ENCODE measurements around the gene SF3B4.

The SF3B4 gene

GRCh38 chr1:149933208-149933607, 5.6 kb upstream of the SF3B4 start:
- peaks cover 17% of the 10 kb centered on the region for H3K4me1 ChIP-seq (ENCODE audit: control insufficient read depth, low read length)
- no peaks in the 10 kb centered on the region for H4K20me1 ChIP-seq (ENCODE audit: control insufficient read depth, insufficient read depth, low read depth, low read length)
- no peaks in the 10 kb centered on the region for H3K9me3 ChIP-seq (ENCODE audit: control insufficient read depth, insufficient read depth, low read length)
- no peak overlapping the region for H3K27ac ChIP-seq (ENCODE audit: low read depth, low read length)
- no peak overlapping the region for H3K4me3 ChIP-seq (ENCODE audit: low read length)
- no peaks in the 10 kb centered on the region for H3F3A ChIP-seq (ENCODE audit: control insufficient read depth, insufficient read depth)
- no peaks in the 10 kb centered on the region for H3K9me2 ChIP-seq (replicated peaks; ENCODE audit: control insufficient read depth, low read length)
- no peaks in the 10 kb centered on the region for H3K79me2 ChIP-seq (ENCODE audit: control insufficient read depth, low read length)
- no peaks in the 10 kb centered on the region for H3K36me3 ChIP-seq (ENCODE audit: control insufficient read depth, low read length)
- H3K27me3 ChIP-seq (ENCODE audit: control insufficient read depth, low read length): peaks cover 2% of the 10 kb centered on the region; the same call in 1 of the 2 replicates
- TF ChIP-seq CTCF (IDR thresholded peaks at IDR 0.05; ENCODE audit: low read depth, low read length, poor library complexity, severe bottlenecking): no peak
- TF ChIP-seq EZH2phosphoT487 (IDR thresholded peaks at IDR 0.05; ENCODE audit: borderline replicate concordance, low read length): no peak
- no peak overlapping the region for H3K4me2 ChIP-seq (ENCODE audit: low read length)

- no peak overlapping the region for H3K4me3 ChIP-seq (ENCODE audit: low read length)
- H3K4me1 ChIP-seq (ENCODE audit: control insufficient read depth, low read length): peaks cover 19% of the 10 kb centered on the region
- peaks cover 2% of the 10 kb centered on the region for H3K79me2 ChIP-seq (ENCODE audit: control insufficient read depth, low read length)
- H4K20me1 ChIP-seq (ENCODE audit: control insufficient read depth, insufficient read depth, low read depth, low read length): no peaks in the 10 kb centered on the region
- H3K36me3 ChIP-seq (ENCODE audit: control insufficient read depth, low read length): peaks cover under 1% of the 10 kb centered on the region; the same call in 1 of the 2 replicates
- peaks cover 2% of the 10 kb centered on the region; the same call in 1 of the 2 replicates for H3K27me3 ChIP-seq (ENCODE audit: control insufficient read depth, low read length)
- H3K9me3 ChIP-seq (ENCODE audit: control insufficient read depth, insufficient read depth, low read length): no peaks in the 10 kb centered on the region
- TF ChIP-seq CTCF (IDR thresholded peaks at IDR 0.05; ENCODE audit: low read depth, low read length, poor library complexity, severe bottlenecking) (no peak), EZH2phosphoT487 (IDR thresholded peaks at IDR 0.05; ENCODE audit: borderline replicate concordance, low read length) (no peak)
- no peak overlapping the region for H3K27ac ChIP-seq (ENCODE audit: low read depth, low read length)
- no peaks in the 10 kb centered on the region for H3F3A ChIP-seq (ENCODE audit: control insufficient read depth, insufficient read depth)
- H3K4me2 ChIP-seq (ENCODE audit: low read length): no peak overlapping the region
- no peaks in the 10 kb centered on the region for H3K9me2 ChIP-seq (replicated peaks; ENCODE audit: control insufficient read depth, low read length)
Measured at GRCh38 chr1:149932474-149932873, 4.9 kb upstream of the SF3B4 start.

GRCh38 chr1:149931212-149931790, 3.7 kb upstream of the SF3B4 start:
- Histone ChIP-seq H3K4me1 (ENCODE audit: control insufficient read depth, low read length) (peaks cover 18% of the 10 kb centered on the region), H3K4me2 (ENCODE audit: low read length) (no peak overlapping the region), H3K9me2 (replicated peaks; ENCODE audit: control insufficient read depth, low read length) (no peaks in the 10 kb centered on the region), H3F3A (ENCODE audit: control insufficient read depth, insufficient read depth) (no peaks in the 10 kb centered on the region), H3K27me3 (ENCODE audit: control insufficient read depth, low read length) (peaks cover 2% of the 10 kb centered on the region; the same call in 1 of the 2 replicates), H3K9me3 (ENCODE audit: control insufficient read depth, insufficient read depth, low read length) (no peaks in the 10 kb centered on the region), H3K4me3 (ENCODE audit: low read length) (no peak overlapping the region), H4K20me1 (ENCODE audit: control insufficient read depth, insufficient read depth, low read depth, low read length) (peaks cover 8% of the 10 kb centered on the region; the same call in 1 of the 2 replicates), H3K27ac (ENCODE audit: low read depth, low read length) (no peak overlapping the region), H3K36me3 (ENCODE audit: control insufficient read depth, low read length) (peaks cover 12% of the 10 kb centered on the region), H3K79me2 (ENCODE audit: control insufficient read depth, low read length) (peaks cover 14% of the 10 kb centered on the region)
- TF ChIP-seq EZH2phosphoT487 (IDR thresholded peaks at IDR 0.05; ENCODE audit: borderline replicate concordance, low read length) (no peak), CTCF (IDR thresholded peaks at IDR 0.05; ENCODE audit: low read depth, low read length, poor library complexity, severe bottlenecking) (no peak)
